ENCODE results near the gene IL20RB.

The IL20RB gene

DNA sequence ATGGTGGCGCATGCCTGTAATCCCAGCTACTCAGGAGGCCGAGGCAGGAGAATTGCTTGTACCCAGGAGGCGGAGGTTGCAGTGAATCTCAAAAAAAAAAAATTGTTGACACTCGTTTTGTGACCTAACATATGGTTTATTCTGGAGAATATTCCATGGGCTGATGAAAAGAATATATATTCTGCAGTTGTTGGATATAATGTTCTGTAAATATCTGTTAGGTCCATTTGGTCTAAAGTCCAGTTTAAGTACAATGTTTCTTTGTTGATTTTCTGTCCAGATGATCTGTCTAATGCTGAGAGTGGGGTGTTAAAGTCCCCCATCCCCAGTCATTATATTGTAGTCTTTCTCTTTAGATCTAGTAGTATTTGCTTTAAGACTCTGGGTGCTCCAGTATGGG lies 15.6 kb downstream of the IL20RB start:
- no peaks in the 10 kb centered on the region for H3K36me3 ChIP-seq
- no peak for DNase-seq
- TF ChIP-seq CTCF (IDR thresholded peaks at IDR 0.05; ENCODE audit: low read depth, low read length), result no peak
- no peaks in the 10 kb centered on the region; the same call in 1 of the 2 replicates for H3K9me3 ChIP-seq
- H3K27me3 ChIP-seq, result no peaks in the 10 kb centered on the region
- peaks cover 2% of the 10 kb centered on the region for H3K4me1 ChIP-seq
- H3K4me3 ChIP-seq (ENCODE audit: low read depth, low read length), result no peak overlapping the region

DNA sequence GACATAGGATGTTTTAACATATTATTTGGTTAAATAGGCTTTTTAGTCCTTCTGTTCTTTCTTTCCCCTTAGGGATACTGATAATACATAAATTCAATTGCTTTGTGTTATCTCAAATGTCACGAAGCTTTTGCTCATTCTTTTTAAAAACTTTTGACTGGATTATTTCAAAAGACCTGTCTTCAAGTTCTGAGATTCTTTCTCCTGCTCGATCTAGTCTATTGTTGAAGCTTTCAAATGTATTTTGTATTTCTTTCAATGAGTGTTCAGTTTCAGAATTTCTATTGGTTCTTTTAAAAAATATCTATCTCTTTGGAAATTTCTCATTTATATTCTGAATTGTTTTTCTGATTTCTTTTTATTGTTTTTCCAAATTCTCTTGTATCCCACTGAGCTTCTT lies 16.9 kb downstream of the IL20RB start:
- no peak for DNase-seq
- Histone ChIP-seq H3K9me3 (no peaks in the 10 kb centered on the region; the same call in 1 of the 2 replicates), H3K36me3 (no peaks in the 10 kb centered on the region), H3K4me3 (ENCODE audit: low read depth, low read length) (no peak overlapping the region), H3K27me3 (no peaks in the 10 kb centered on the region), H3K4me1 (peaks cover 13% of the 10 kb centered on the region)
- no peak for TF ChIP-seq CTCF (IDR thresholded peaks at IDR 0.05; ENCODE audit: low read depth, low read length)

GRCh38 chr3:136979204-136979603 lies 21.4 kb downstream of the IL20RB start:
- Histone ChIP-seq H3K4me3 (ENCODE audit: low read depth, low read length) (no peak overlapping the region), H3K27me3 (no peaks in the 10 kb centered on the region), H3K4me1 (peaks cover 27% of the 10 kb centered on the region), H3K36me3 (no peaks in the 10 kb centered on the region), H3K9me3 (no peaks in the 10 kb centered on the region; the same call in 1 of the 2 replicates)
- no peak for TF ChIP-seq CTCF (IDR thresholded peaks at IDR 0.05; ENCODE audit: low read depth, low read length)
- no peak for DNase-seq

DNA sequence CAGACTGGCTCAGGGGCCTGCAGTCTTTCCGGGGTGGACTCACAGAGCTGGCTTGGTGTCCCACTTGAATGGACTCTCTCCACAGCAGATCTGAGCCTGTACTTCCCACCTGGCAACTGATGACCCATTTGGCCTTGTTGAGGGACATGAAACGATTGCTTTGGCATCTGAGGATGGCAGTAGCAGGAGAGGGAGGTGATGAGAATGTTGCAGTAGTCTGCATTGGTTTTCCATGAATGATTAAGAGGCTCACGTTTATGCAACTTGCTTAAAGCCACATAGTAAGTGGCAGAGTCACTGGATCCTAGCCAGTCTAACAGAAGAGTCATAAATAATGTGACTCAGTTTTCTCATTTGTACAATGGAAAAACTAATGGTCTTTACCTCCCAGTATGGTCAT lies 21.9 kb downstream of the IL20RB start:
- DNase-seq, result no peak
- H3K9me3 ChIP-seq, result no peaks in the 10 kb centered on the region; the same call in 1 of the 2 replicates
- no peaks in the 10 kb centered on the region for H3K27me3 ChIP-seq
- TF ChIP-seq CTCF (IDR thresholded peaks at IDR 0.05; ENCODE audit: low read depth, low read length), result no peak
- peaks cover 30% of the 10 kb centered on the region for H3K4me1 ChIP-seq
- H3K36me3 ChIP-seq, result no peaks in the 10 kb centered on the region
- no peak overlapping the region for H3K4me3 ChIP-seq (ENCODE audit: low read depth, low read length)

DNA sequence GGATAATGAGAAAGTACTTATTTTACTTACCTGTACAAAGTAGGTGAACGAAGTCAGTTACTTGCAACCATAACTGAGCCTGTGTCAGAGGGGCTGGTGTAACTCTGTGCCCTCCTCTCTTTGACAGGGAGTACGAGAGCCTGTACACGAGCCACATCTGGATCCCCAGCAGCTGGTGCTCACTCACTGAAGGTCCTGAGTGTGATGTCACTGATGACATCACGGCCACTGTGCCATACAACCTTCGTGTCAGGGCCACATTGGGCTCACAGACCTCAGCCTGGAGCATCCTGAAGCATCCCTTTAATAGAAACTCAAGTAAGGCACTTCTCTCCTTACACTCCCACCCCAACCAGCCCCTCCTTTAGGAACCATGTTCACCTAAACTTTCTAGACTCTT lies 24.2 kb downstream of the IL20RB start:
- no peak for DNase-seq
- H3K4me1 ChIP-seq, result peaks cover 33% of the 10 kb centered on the region
- no peak for TF ChIP-seq CTCF (IDR thresholded peaks at IDR 0.05; ENCODE audit: low read depth, low read length)
- H3K9me3 ChIP-seq, result no peaks in the 10 kb centered on the region; the same call in 1 of the 2 replicates
- no peak overlapping the region for H3K4me3 ChIP-seq (ENCODE audit: low read depth, low read length)
- no peaks in the 10 kb centered on the region for H3K27me3 ChIP-seq
- H3K36me3 ChIP-seq, result no peaks in the 10 kb centered on the region

- Histone ChIP-seq H3K4me3 (ENCODE audit: low read depth, low read length) (no peak overlapping the region), H3K27me3 (no peaks in the 10 kb centered on the region), H3K4me1 (peaks cover 33% of the 10 kb centered on the region), H3K36me3 (no peaks in the 10 kb centered on the region), H3K9me3 (no peaks in the 10 kb centered on the region)
- TF ChIP-seq CTCF (IDR thresholded peaks at IDR 0.05; ENCODE audit: low read depth, low read length), result no peak
- DNase-seq, result no peak
Observed at GRCh38 chr3:136982520-136983138, 24.8 kb downstream of the IL20RB start.
